Measurements from ENCODE around the gene LRRC43. TPM values are rescaled to one million over a fixed set of nuclear protein-coding genes. Genes with fewer than 3 reads are reported as not detected.

Gene LRRC43
- total and polyA plus RNA-seq, 9 donors: 0.18 to 0.74 (median 0.33) TPM

DNA sequence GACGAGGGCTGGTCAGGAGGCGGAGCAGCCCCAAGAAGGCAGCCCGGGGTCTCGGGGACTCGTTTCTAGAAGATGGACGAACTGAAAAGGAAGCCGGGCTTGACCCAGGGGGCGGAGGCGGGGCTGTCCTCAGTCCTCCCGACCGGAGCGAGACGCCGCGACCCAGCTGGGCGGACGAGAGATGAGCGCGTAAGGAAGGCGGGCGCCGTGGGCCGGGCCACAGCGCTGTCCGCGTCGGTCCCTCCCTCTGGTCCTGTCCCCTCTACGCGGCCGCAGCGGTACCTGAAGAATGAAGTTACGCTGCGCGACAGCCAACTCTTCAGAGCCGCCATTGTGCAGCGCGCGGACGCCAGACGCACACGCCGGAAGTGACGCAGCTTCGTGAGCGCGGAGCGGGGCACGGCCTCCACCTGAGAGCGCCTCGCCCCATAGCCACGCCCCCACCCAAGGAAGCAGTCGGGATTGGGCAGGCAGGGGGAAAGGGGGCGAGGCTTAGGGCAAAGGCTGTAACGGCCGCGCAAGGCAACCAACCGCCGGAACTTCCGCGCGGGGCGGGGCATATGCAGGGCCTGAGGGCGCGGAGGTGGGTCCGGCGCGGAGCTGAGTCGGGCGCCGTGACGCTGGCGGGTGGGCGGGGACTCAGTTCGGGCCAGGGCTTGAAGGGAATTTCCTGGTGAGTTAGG is 42.9 kb downstream of the LRRC43 start, which contains the start of gene DIABLO:
Gene DIABLO, minus strand, starts transcription at position 370 of the 683 bp plus-strand sequence. Its CDS starts 38 bp downstream, at position 332.
- Histone ChIP-seq H3K27ac (ENCODE audit: low read length) (peak within 1 kb of the TSS; percentile 98), H3K4me3 (ENCODE audit: low read length) (peak within 1 kb of the TSS; percentile 89), H3K27me3 (ENCODE audit: control insufficient read depth, insufficient read depth, low read length) (no peaks in the 10 kb centered on the region), H3K36me3 (ENCODE audit: control insufficient read depth, insufficient read depth, low read length) (peaks cover 33% of the 10 kb centered on the region), H3K4me1 (ENCODE audit: control insufficient read depth, insufficient read depth, low read length) (peaks cover 18% of the 10 kb centered on the region), H3K9me3 (replicated peaks; ENCODE audit: control insufficient read depth, low read depth, low read length) (no peaks in the 10 kb centered on the region)
- WGBS (ENCODE audit: insufficient coverage): under 1% methylated on average over 64 of the region's 74 CpGs
- peak; percentile 100 for DNase-seq

DNA sequence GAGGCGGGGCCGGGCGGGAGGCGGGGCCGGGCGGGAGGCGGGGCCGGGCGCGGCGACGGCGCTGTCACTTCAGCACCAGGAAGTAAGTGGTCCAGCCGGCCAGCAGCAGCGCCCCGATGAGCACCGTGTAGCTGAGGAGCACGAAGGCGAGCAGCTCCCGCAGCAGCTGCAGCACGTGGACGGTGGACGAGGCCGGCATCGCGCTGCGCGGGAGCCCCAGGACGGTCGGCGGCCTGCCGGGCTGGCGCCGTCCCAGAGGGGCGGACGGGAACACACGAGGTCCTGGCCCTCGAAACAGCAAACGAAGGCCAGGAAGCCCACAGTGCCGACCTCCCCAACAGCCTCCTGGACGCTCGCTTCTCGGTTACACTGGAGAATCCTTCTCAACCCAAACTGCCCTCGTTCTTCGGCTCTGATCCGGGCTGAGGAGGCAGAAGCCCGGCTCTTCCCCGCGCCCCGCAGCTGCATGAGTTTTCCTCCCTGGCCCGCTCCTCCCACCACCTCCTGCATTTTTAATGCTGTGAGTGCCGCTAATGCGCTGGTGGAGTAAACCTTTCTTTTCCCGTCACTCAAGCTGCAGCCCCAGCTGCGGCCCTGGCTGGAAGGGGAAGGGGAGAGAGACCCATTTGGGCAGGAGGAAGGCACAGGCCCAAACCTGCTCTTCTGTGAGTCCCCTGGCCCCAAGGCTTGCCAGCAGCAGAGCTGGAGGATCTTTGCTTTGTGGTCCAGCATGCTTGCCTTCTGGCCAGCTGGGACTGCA is 43.6 kb downstream of the LRRC43 start:
- H3K9me3 ChIP-seq (replicated peaks; ENCODE audit: control insufficient read depth, low read depth, low read length): no peaks in the 10 kb centered on the region
- H3K27ac ChIP-seq (ENCODE audit: low read length): no peak overlapping the region
- H3K4me1 ChIP-seq (ENCODE audit: control insufficient read depth, insufficient read depth, low read length): peaks cover 18% of the 10 kb centered on the region
- 1% methylated on average over 48 of the region's 55 CpGs for WGBS (ENCODE audit: insufficient coverage)
- no peaks in the 10 kb centered on the region for H3K27me3 ChIP-seq (ENCODE audit: control insufficient read depth, insufficient read depth, low read length)
- peak; percentile 19 for DNase-seq
- H3K4me3 ChIP-seq (ENCODE audit: low read length): peak overlapping the region; percentile 34
- peaks cover 32% of the 10 kb centered on the region for H3K36me3 ChIP-seq (ENCODE audit: control insufficient read depth, insufficient read depth, low read length)

DNA sequence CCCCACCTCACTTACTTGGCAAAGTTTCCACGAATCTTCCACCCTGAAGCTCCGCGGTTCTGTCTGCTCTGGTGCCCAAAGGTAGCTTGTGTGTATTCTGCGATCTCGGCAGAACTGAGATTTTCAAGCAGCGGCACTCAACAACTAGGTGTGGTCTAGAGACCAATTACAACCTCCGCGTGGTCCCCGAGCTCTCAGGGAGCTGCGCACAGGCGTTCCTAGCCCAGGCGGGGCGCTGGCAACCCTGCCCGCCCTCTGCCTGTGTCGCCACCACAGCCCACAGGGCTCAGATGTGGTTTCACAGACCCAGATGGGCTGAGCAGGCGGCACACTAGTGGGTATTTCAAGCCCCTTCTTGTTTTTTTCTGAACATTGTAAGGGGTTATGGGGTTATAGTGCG is 44.4 kb downstream of the LRRC43 start:
- Histone ChIP-seq H3K9me3 (replicated peaks; ENCODE audit: control insufficient read depth, low read depth, low read length) (no peaks in the 10 kb centered on the region), H3K4me1 (ENCODE audit: control insufficient read depth, insufficient read depth, low read length) (peaks cover 18% of the 10 kb centered on the region), H3K4me3 (ENCODE audit: low read length) (no peak overlapping the region), H3K27ac (ENCODE audit: low read length) (no peak overlapping the region), H3K36me3 (ENCODE audit: control insufficient read depth, insufficient read depth, low read length) (peaks cover 28% of the 10 kb centered on the region), H3K27me3 (ENCODE audit: control insufficient read depth, insufficient read depth, low read length) (no peaks in the 10 kb centered on the region)
- no peak for DNase-seq
- 91% methylated on average over 16 of the region's 17 CpGs for WGBS (ENCODE audit: insufficient coverage)

DNA sequence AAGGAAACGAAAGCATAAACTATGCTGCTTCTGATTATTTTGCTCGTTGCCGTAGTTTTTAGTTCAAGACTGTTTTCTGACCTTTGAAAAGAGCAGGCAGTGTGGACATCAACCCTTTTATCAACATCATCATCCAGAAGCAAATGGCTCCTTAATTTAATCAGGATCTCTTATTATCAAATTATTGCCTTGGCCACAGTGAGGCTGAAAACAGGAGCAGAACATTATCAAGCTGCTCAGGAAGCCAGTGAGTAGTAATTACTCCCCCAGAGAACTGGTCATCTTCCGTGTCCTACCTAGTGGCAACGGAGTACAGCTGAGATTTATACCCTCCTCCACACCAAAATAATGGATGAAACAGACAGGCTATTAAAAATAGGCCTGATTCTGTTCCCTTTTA is 45.2 kb downstream of the LRRC43 start:
- no peak for DNase-seq
- H3K27ac ChIP-seq (ENCODE audit: low read length): no peak overlapping the region
- H3K9me3 ChIP-seq (replicated peaks; ENCODE audit: control insufficient read depth, low read depth, low read length): no peaks in the 10 kb centered on the region
- H3K36me3 ChIP-seq (ENCODE audit: control insufficient read depth, insufficient read depth, low read length): peaks cover 24% of the 10 kb centered on the region
- H3K27me3 ChIP-seq (ENCODE audit: control insufficient read depth, insufficient read depth, low read length): no peaks in the 10 kb centered on the region
- peaks cover 18% of the 10 kb centered on the region for H3K4me1 ChIP-seq (ENCODE audit: control insufficient read depth, insufficient read depth, low read length)
- H3K4me3 ChIP-seq (ENCODE audit: low read length): no peak overlapping the region
- WGBS (ENCODE audit: insufficient coverage): 90% methylated on average over 3 of the region's 5 CpGs

- no peak for DNase-seq
- 59% methylated on average over 4 of the region's 6 CpGs for WGBS (ENCODE audit: insufficient coverage)
- H3K4me1 ChIP-seq (ENCODE audit: control insufficient read depth, insufficient read depth, low read length): peaks cover 8% of the 10 kb centered on the region
- H3K4me3 ChIP-seq (ENCODE audit: low read length): no peak overlapping the region
- H3K27me3 ChIP-seq (ENCODE audit: control insufficient read depth, insufficient read depth, low read length): no peaks in the 10 kb centered on the region
- peaks cover 36% of the 10 kb centered on the region for H3K36me3 ChIP-seq (ENCODE audit: control insufficient read depth, insufficient read depth, low read length)
- H3K27ac ChIP-seq (ENCODE audit: low read length): no peak overlapping the region
- no peaks in the 10 kb centered on the region for H3K9me3 ChIP-seq (replicated peaks; ENCODE audit: control insufficient read depth, low read depth, low read length)
Measured at GRCh38 chr12:122230798-122231197, 47.9 kb downstream of the LRRC43 start.

- no peak for DNase-seq
- no peaks in the 10 kb centered on the region for H3K27me3 ChIP-seq (ENCODE audit: control insufficient read depth, insufficient read depth, low read length)
- H3K36me3 ChIP-seq (ENCODE audit: control insufficient read depth, insufficient read depth, low read length): peaks cover 37% of the 10 kb centered on the region
- H3K4me1 ChIP-seq (ENCODE audit: control insufficient read depth, insufficient read depth, low read length): no peaks in the 10 kb centered on the region
- no CpG with 5 or more reads among the region's 10 CpGs for WGBS (ENCODE audit: insufficient coverage)
- no peak overlapping the region for H3K4me3 ChIP-seq (ENCODE audit: low read length)
- H3K9me3 ChIP-seq (replicated peaks; ENCODE audit: control insufficient read depth, low read depth, low read length): no peaks in the 10 kb centered on the region
- no peak overlapping the region for H3K27ac ChIP-seq (ENCODE audit: low read length)
Measured at GRCh38 chr12:122232691-122233090, 49.8 kb downstream of the LRRC43 start.

- Histone ChIP-seq H3K27ac (ENCODE audit: low read length) (no peak overlapping the region), H3K27me3 (ENCODE audit: control insufficient read depth, insufficient read depth, low read length) (no peaks in the 10 kb centered on the region), H3K36me3 (ENCODE audit: control insufficient read depth, insufficient read depth, low read length) (peaks cover 33% of the 10 kb centered on the region), H3K4me1 (ENCODE audit: control insufficient read depth, insufficient read depth, low read length) (no peaks in the 10 kb centered on the region), H3K4me3 (ENCODE audit: low read length) (no peak overlapping the region), H3K9me3 (replicated peaks; ENCODE audit: control insufficient read depth, low read depth, low read length) (no peaks in the 10 kb centered on the region)
- no CpG with 5 or more reads among the region's 7 CpGs for WGBS (ENCODE audit: insufficient coverage)
- no peak for DNase-seq
Measured at GRCh38 chr12:122235741-122236140, 52.8 kb downstream of the LRRC43 start.

GRCh38 chr12:122238861-122239260 is 55.9 kb downstream of the LRRC43 start:
- WGBS (ENCODE audit: insufficient coverage): no CpG with 5 or more reads among the region's 5 CpGs
- Histone ChIP-seq H3K4me1 (ENCODE audit: control insufficient read depth, insufficient read depth, low read length) (no peaks in the 10 kb centered on the region), H3K27ac (ENCODE audit: low read length) (no peak overlapping the region), H3K4me3 (ENCODE audit: low read length) (no peak overlapping the region), H3K36me3 (ENCODE audit: control insufficient read depth, insufficient read depth, low read length) (peaks cover 32% of the 10 kb centered on the region), H3K9me3 (replicated peaks; ENCODE audit: control insufficient read depth, low read depth, low read length) (no peaks in the 10 kb centered on the region), H3K27me3 (ENCODE audit: control insufficient read depth, insufficient read depth, low read length) (no peaks in the 10 kb centered on the region)
- DNase-seq: no peak

- H3K4me3 ChIP-seq (ENCODE audit: low read length): no peak overlapping the region
- H3K27me3 ChIP-seq (ENCODE audit: control insufficient read depth, insufficient read depth, low read length): no peaks in the 10 kb centered on the region
- H3K36me3 ChIP-seq (ENCODE audit: control insufficient read depth, insufficient read depth, low read length): peaks cover 32% of the 10 kb centered on the region
- DNase-seq: no peak
- no CpG with 5 or more reads among the region's 6 CpGs for WGBS (ENCODE audit: insufficient coverage)
- H3K4me1 ChIP-seq (ENCODE audit: control insufficient read depth, insufficient read depth, low read length): no peaks in the 10 kb centered on the region
- H3K27ac ChIP-seq (ENCODE audit: low read length): no peak overlapping the region
- no peaks in the 10 kb centered on the region for H3K9me3 ChIP-seq (replicated peaks; ENCODE audit: control insufficient read depth, low read depth, low read length)
Measured at GRCh38 chr12:122243965-122244364, 61.0 kb downstream of the LRRC43 start.

- H3K4me3 ChIP-seq (ENCODE audit: low read length): no peak overlapping the region
- no peaks in the 10 kb centered on the region for H3K9me3 ChIP-seq (replicated peaks; ENCODE audit: control insufficient read depth, low read depth, low read length)
- WGBS (ENCODE audit: insufficient coverage): 90% methylated on average over 3 of the region's 11 CpGs
- H3K36me3 ChIP-seq (ENCODE audit: control insufficient read depth, insufficient read depth, low read length): peaks cover 37% of the 10 kb centered on the region
- no peak for DNase-seq
- H3K4me1 ChIP-seq (ENCODE audit: control insufficient read depth, insufficient read depth, low read length): no peaks in the 10 kb centered on the region
- H3K27ac ChIP-seq (ENCODE audit: low read length): no peak overlapping the region
- no peaks in the 10 kb centered on the region for H3K27me3 ChIP-seq (ENCODE audit: control insufficient read depth, insufficient read depth, low read length)
Measured at GRCh38 chr12:122244565-122245371, 61.8 kb downstream of the LRRC43 start.

All from muscle of leg (tissue), 11 donors.